Activated T-cell treated with anti-CD3 and anti-CD28 coated beads, Interleukin-2, amount 50 U/mL, for 72 hours (primary cell): ENCODE results near the gene P4HA3. TPM values are rescaled to one million over a fixed set of nuclear protein-coding genes. Genes with fewer than 3 reads are reported as not detected.

ENCODE experiments used
- ATAC-seq, 2 donors: fragments of 150-1000 bp; cut with Tn5 transposase; replicated peaks in 1 of 2; 2 replicates each; pipeline ENCODE4 v1.10.0; 2021; ENCODE audit warnings: moderate library complexity in 2 of 2, mild to moderate bottlenecking in 1 of 2
- DNase-seq, 2 donors: peaks; one replicate each; pipeline ENCODE4 v3.0.0; 2021 to 2022; ENCODE audit warnings: mixed read lengths in 1 of 2
- H3K27ac Mint-ChIP-seq: one replicate; pipeline ENCODE4 v1.8.0; 2022; ENCODE audit warnings: mild to moderate bottlenecking, moderate library complexity, mixed read lengths
- H3K27me3 Mint-ChIP-seq: one replicate; pipeline ENCODE4 v1.8.0; 2022; ENCODE audit warnings: low read depth, mixed read lengths
- H3K36me3 Mint-ChIP-seq, 2 donors: one replicate each; pipeline ENCODE4 v1.8.0; 2022; ENCODE audit warnings: mixed read lengths in 2 of 2, mild to moderate bottlenecking in 1 of 2; ENCODE audit not compliant: insufficient read depth in 2 of 2
- H3K4me1 Mint-ChIP-seq: one replicate; pipeline ENCODE4 v1.8.0; 2022; ENCODE audit warnings: low read depth, mixed read lengths
- H3K4me3 Mint-ChIP-seq, 2 donors: one replicate each; pipeline ENCODE4 v1.8.0; 2022; ENCODE audit warnings: mild to moderate bottlenecking in 2 of 2, mixed read lengths in 2 of 2, moderate library complexity in 2 of 2
- H3K9me3 Mint-ChIP-seq, 2 donors: one replicate each; pipeline ENCODE4 v1.8.0; 2022; ENCODE audit warnings: mixed read lengths in 2 of 2
- total RNA-seq, 2 donors: library from RNA; stranded (reverse); gene quantifications; one replicate each; pipeline ENCODE4 v1.2.3, GENCODE V29; 2022

The P4HA3 gene
- total RNA-seq, 2 donors from 2014 or later: not detected

GRCh38 chr11:74306435-74307175, 4.8 kb downstream of the P4HA3 start:
- DNase-seq (no peak), ATAC-seq (no peak)
- Mint-ChIP-seq H3K27me3 (peaks cover 43% of the 10 kb centered on the region), H3K4me1 (peaks cover 12% of the 10 kb centered on the region), H3K27ac (no peak overlapping the region), H3K9me3 (no peaks in the 10 kb centered on the region), H3K36me3 (no peaks in the 10 kb centered on the region), H3K4me3 (no peak overlapping the region)

DNA sequence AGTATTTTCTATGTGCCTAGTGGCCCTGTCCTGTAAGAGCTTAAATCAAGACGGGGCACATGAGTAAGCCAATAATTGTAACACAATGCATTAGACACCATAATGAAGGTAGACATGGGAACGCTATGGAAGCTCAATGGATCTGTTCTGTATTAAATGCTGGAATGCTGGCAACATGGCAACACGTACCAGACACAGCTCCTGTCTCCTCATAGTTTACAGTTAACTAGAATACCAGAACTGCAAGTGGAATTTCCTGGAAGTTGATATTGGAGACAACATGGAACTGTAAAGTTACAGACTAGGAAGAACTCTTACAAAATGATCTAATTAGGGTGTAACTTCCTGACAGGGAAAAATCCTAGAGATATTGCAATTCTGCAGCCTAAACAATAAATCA, 12.4 kb downstream of the P4HA3 start:
- ATAC-seq (no peak), DNase-seq (no peak)
- peaks cover 8% of the 10 kb centered on the region for H3K4me1 Mint-ChIP-seq
- H3K27ac Mint-ChIP-seq: no peak overlapping the region
- H3K4me3 Mint-ChIP-seq: no peak overlapping the region
- H3K27me3 Mint-ChIP-seq: no peaks in the 10 kb centered on the region
- peaks cover 0 to 1% of the 10 kb centered on the region in 2 donors for H3K9me3 Mint-ChIP-seq
- no peaks in the 10 kb centered on the region for H3K36me3 Mint-ChIP-seq

- no peaks in the 10 kb centered on the region for H3K27me3 Mint-ChIP-seq
- H3K4me1 Mint-ChIP-seq: peaks cover 8% of the 10 kb centered on the region
- no peak overlapping the region for H3K4me3 Mint-ChIP-seq
- no peaks in the 10 kb centered on the region for H3K36me3 Mint-ChIP-seq
- H3K27ac Mint-ChIP-seq: no peak overlapping the region
- no peak for ATAC-seq
- no peak for DNase-seq
- H3K9me3 Mint-ChIP-seq: peaks cover 2 to 3% of the 10 kb centered on the region in 2 donors
Measured at GRCh38 chr11:74297484-74297883, 14.0 kb downstream of the P4HA3 start.

GRCh38 chr11:74288911-74289310, 22.5 kb downstream of the P4HA3 start:
- Mint-ChIP-seq H3K36me3 (no peaks in the 10 kb centered on the region), H3K27me3 (no peaks in the 10 kb centered on the region), H3K27ac (no peak overlapping the region), H3K4me3 (no peak overlapping the region), H3K9me3 (peaks cover under 1 to 2% of the 10 kb centered on the region in 2 donors), H3K4me1 (peaks cover 9% of the 10 kb centered on the region)
- ATAC-seq (no peak), DNase-seq (no peak)

GRCh38 chr11:74288161-74288560, 23.3 kb downstream of the P4HA3 start:
- no peaks in the 10 kb centered on the region for H3K27me3 Mint-ChIP-seq
- no peaks in the 10 kb centered on the region for H3K36me3 Mint-ChIP-seq
- DNase-seq: peak in 1 of 2 donors; percentile 7
- H3K27ac Mint-ChIP-seq: no peak overlapping the region
- H3K9me3 Mint-ChIP-seq: peaks cover 0 to under 1% of the 10 kb centered on the region in 2 donors
- peak; percentile 55 to 85 for ATAC-seq
- peaks cover 9% of the 10 kb centered on the region for H3K4me1 Mint-ChIP-seq
- H3K4me3 Mint-ChIP-seq: no peak overlapping the region

GRCh38 chr11:74284466-74284865, 27.0 kb downstream of the P4HA3 start:
- DNase-seq (no peak), ATAC-seq (no peak)
- Mint-ChIP-seq H3K9me3 (no peaks in the 10 kb centered on the region), H3K36me3 (no peaks in the 10 kb centered on the region), H3K4me3 (no peak overlapping the region), H3K4me1 (peaks cover 9% of the 10 kb centered on the region), H3K27me3 (no peaks in the 10 kb centered on the region), H3K27ac (no peak overlapping the region)

- no peak overlapping the region for H3K27ac Mint-ChIP-seq
- no peaks in the 10 kb centered on the region for H3K9me3 Mint-ChIP-seq
- peaks cover 9% of the 10 kb centered on the region for H3K4me1 Mint-ChIP-seq
- DNase-seq (no peak), ATAC-seq (no peak)
- no peak overlapping the region for H3K4me3 Mint-ChIP-seq
- no peaks in the 10 kb centered on the region for H3K27me3 Mint-ChIP-seq
- no peaks in the 10 kb centered on the region for H3K36me3 Mint-ChIP-seq
Measured at GRCh38 chr11:74283580-74284180, 27.8 kb downstream of the P4HA3 start.

GRCh38 chr11:74282914-74283371, 28.5 kb downstream of the P4HA3 start:
- ATAC-seq (peak; percentile 35 to 40), DNase-seq (no peak)

DNA sequence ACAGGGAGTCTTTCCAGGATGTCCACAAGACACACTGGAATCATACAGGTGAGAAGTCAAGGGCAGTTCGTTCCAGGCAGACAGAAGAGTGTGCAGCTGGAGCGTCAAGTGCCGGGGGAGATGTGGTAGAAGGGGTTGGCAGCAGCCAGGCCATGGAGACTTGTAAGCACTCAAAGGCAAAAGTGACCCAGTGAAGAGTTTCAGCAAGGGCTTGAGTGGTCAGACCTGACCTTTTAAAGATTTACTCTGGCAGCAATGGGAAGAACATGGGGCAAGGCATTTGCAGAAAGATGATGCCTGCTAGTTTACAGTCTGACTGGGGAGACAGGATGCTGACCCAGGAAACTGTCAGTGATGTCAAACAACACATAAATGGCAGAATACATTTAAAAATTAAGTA, 29.0 kb downstream of the P4HA3 start:
- Mint-ChIP-seq H3K4me3 (no peak overlapping the region), H3K4me1 (no peaks in the 10 kb centered on the region), H3K9me3 (no peaks in the 10 kb centered on the region), H3K27me3 (no peaks in the 10 kb centered on the region), H3K27ac (no peak overlapping the region), H3K36me3 (no peaks in the 10 kb centered on the region)
- DNase-seq (no peak), ATAC-seq (no peak)

More at GRCh38 chr11:74282914-74283371, 28.5 kb downstream of the P4HA3 start:
- H3K9me3 Mint-ChIP-seq: no peaks in the 10 kb centered on the region
- H3K4me1 Mint-ChIP-seq: peaks cover 1% of the 10 kb centered on the region
- H3K27ac Mint-ChIP-seq: no peak overlapping the region
- H3K27me3 Mint-ChIP-seq: no peaks in the 10 kb centered on the region
- H3K36me3 Mint-ChIP-seq: no peaks in the 10 kb centered on the region
- H3K4me3 Mint-ChIP-seq: no peak overlapping the region

DNA sequence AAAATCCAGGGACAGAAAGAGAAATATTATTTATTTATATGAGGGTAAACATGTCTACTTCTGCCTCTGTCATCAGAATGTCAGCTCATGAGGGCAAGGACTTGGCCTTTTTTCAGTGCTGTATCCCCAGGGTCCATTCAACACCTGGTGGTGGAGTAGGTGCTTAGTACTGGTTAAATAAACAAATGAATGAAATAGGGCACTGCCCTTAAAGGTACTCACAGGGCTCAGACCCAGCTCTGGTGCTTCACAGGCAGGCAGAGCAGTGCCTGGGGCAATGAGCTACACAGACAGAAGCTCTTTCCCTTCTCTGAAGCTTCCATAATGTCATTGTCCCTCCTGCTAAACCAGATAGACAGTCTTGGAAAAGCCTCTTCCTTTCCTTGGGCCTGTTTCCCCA, 30.9 kb downstream of the P4HA3 start:
- H3K4me3 Mint-ChIP-seq: no peak overlapping the region
- no peaks in the 10 kb centered on the region for H3K4me1 Mint-ChIP-seq
- ATAC-seq: no peak
- no peak overlapping the region for H3K27ac Mint-ChIP-seq
- H3K36me3 Mint-ChIP-seq: no peaks in the 10 kb centered on the region
- H3K27me3 Mint-ChIP-seq: no peaks in the 10 kb centered on the region
- no peaks in the 10 kb centered on the region for H3K9me3 Mint-ChIP-seq
- no peak for DNase-seq

- ATAC-seq: no peak
- DNase-seq: no peak
- Mint-ChIP-seq H3K27ac (no peak overlapping the region), H3K36me3 (no peaks in the 10 kb centered on the region), H3K27me3 (no peaks in the 10 kb centered on the region), H3K9me3 (no peaks in the 10 kb centered on the region), H3K4me3 (no peak overlapping the region), H3K4me1 (no peaks in the 10 kb centered on the region)
Measured at GRCh38 chr11:74279256-74279655, 32.2 kb downstream of the P4HA3 start.

GRCh38 chr11:74278721-74279161, 32.7 kb downstream of the P4HA3 start:
- Mint-ChIP-seq H3K4me1 (no peaks in the 10 kb centered on the region), H3K36me3 (no peaks in the 10 kb centered on the region), H3K27ac (no peak overlapping the region), H3K27me3 (no peaks in the 10 kb centered on the region), H3K9me3 (no peaks in the 10 kb centered on the region), H3K4me3 (no peak overlapping the region)
- DNase-seq (no peak), ATAC-seq (no peak)

DNA sequence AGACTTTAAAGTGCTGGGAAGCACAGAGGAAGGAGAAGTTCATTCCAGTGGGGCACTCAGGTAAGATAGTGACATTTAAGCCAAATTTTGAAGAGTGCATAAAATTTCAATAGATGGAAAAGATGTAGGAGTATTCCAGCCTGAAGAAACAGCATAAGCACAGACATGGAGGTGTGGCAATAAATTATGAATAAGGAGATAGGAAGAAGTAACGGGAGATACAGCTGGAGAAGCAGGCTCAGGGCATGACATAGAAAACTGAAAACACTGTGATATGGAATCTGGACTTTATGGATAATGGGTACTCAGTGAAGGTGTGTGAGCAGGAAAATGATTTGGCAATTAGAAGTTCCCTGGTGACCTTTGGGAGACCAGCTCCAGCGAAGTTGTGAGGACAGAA, 33.3 kb downstream of the P4HA3 start:
- ATAC-seq (no peak), DNase-seq (no peak)
- no peak overlapping the region for H3K4me3 Mint-ChIP-seq
- H3K27ac Mint-ChIP-seq: no peak overlapping the region
- H3K4me1 Mint-ChIP-seq: no peaks in the 10 kb centered on the region
- no peaks in the 10 kb centered on the region for H3K36me3 Mint-ChIP-seq
- H3K27me3 Mint-ChIP-seq: peaks cover 3% of the 10 kb centered on the region
- H3K9me3 Mint-ChIP-seq: no peaks in the 10 kb centered on the region
